GM12892 (cell line): ENCODE data around the gene LYPLA2.
"Not testable (repeated sequence)": the region's sequence is repeated elsewhere in the genome, so short reads cannot be mapped to it uniquely, and the experiment has no call there.

Experiments used
- POLR2A ChIP-seq: IDR thresholded peaks from 2 replicates; pipeline ENCODE4 v1.6.1; 2011; ENCODE audit warnings: low read depth, low read length, control low read depth
- POLR2AphosphoS5 ChIP-seq: IDR thresholded peaks from 2 replicates; pipeline ENCODE4 v1.6.1; 2011; ENCODE audit warnings: low read depth, low read length, control low read depth
- TAF1 ChIP-seq: IDR thresholded peaks from 2 replicates; pipeline ENCODE4 v1.6.1; 2011; ENCODE audit warnings: low read depth, mild to moderate bottlenecking, control low read depth, low read length, borderline replicate concordance

DNA sequence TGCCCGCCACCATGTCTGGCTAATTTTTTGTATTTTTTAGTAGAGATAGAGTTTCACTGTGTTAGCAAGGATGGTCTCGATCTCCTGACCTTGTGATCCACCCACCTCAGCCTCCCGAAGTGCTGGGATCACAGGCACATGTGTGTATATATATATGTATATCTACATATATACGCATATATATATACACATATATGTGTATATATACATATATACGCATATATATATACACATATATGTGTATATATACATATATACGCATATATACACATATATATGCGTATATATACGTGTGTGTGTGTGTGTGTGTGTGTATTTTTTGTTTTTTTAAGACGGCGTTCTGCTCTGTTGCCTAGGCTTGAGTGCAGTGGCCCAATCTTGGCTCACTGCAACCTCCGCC, 7.8 kb upstream of the LYPLA2 start:
- not testable (repeated sequence) for TF ChIP-seq POLR2A, TAF1, POLR2AphosphoS5
